Muscle of back (tissue), 11 donors: ENCODE data around the gene MBD5. TPM values are rescaled to one million over a fixed set of nuclear protein-coding genes. Genes with fewer than 3 reads are reported as not detected.

Source experiments
- DNase-seq, 3 donors: peaks; one replicate each; pipeline versions ENCODE4 v3.0.0 to v3.0.0-alpha.2; 2013
- polyA plus RNA-seq, 10 donors: library from polyadenylated mRNA; unstranded; fragments of 120-200 nt; gene quantifications; one replicate each; pipeline ENCODE4 v1.2.1, GENCODE V29; 2013; ENCODE audit not compliant: insufficient read length in 10 of 10

The MBD5 gene
- polyA plus RNA-seq, 10 donors: 16.4 to 27.5 (median 22.4) TPM

- no peak for DNase-seq
Measured at GRCh38 chr2:148545390-148546256, 524.7 kb downstream of the MBD5 start.

DNA sequence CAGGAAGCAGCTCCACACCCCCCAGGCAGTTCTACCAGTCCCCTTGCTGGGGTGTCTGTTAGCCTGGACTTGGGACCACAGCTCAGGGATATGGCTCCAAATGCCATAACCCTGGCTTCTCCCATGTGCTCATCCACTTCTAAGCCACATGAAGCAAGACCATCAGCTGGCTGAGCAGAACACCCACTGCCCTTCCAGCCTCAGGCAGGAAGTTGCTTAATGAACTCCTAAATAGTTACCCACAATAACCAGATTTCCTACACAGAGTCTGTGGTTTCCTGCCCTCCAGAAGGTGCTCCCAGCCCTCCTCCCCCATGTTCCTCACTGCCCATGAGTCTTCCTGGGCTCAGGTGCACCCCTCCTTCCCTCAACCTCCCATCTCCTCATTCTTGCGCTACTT is 525.4 kb downstream of the MBD5 start:
- no peak for DNase-seq

GRCh38 chr2:148548716-148549400 is 528.0 kb downstream of the MBD5 start:
- DNase-seq: no peak

DNA sequence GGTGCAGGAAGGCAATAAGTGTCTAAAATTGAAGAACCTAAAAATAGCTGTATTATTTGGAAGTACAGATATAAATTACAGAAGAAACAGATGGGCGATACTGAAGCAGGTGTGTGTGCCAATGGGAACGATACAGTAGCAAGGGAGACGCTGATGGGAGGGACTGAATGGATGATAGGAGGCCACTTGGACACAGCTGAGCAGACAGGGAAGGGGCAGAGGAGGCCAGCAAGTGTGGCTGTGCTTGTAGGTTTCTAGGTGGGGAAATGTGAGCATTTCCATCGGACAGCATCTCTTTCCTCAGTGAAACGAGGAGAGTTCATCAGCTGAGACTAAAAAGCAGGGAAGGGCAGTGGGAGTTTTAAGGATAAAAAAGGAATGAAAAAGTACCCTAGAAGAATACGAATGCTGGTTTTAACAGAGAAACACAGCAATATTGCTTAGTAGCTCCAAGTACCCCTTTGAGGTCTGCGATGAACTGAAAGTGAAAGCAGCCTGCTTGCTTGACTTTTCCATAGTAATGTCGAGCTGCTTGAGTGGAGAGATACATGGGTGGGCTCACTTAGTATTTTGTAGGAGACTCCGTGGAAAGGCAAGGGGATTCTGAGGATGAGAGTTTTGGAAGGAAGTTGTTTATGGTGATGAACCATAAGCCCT is 531.9 kb downstream of the MBD5 start:
- peak in 1 of 3 donors; percentile 22 for DNase-seq

DNA sequence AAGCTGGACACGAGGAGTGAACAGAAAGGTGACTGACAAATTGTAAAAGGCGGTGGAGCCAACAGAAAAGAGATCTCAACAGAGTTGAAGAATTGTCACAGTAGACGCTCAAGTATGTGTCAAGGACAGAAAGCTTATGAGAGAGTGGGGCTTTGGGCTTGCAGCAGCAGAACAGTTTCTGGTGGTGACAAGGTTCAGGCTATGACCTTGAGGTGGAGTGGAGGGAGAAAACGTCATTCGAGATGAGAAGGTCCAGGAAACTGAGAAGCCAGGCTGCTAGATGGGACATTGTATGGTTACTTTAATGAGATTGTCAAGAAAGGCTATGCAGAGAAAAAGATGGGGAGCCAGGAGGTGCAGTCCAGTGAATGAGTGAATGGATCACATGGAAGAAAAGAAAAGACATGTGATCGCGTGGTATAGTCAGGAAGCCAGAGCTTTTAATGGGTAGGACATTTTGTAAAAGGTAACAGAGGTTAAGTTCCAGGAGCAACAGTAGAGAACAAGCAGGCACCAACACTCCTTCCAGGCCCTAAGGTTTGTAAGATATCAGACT is 532.5 kb downstream of the MBD5 start:
- no peak for DNase-seq

- no peak for DNase-seq
Measured at GRCh38 chr2:148554459-148555247, 533.8 kb downstream of the MBD5 start.

- no peak for DNase-seq
Measured at GRCh38 chr2:148555622-148556294, 534.9 kb downstream of the MBD5 start.

GRCh38 chr2:148557844-148558436 is 537.0 kb downstream of the MBD5 start:
- no peak for DNase-seq

- no peak for DNase-seq
Measured at GRCh38 chr2:148560496-148560895, 539.6 kb downstream of the MBD5 start.

- DNase-seq: no peak
Measured at GRCh38 chr2:148561389-148561788, 540.5 kb downstream of the MBD5 start.

GRCh38 chr2:148565272-148565894 is 544.5 kb downstream of the MBD5 start:
- DNase-seq: no peak

Other genes starting within 250 kb of the MBD5 start
- gene ACVR2A, start 176.1 kb upstream of the MBD5 start, polyA plus RNA-seq: 10 to 100 TPM; 13.0 to 34.3 (median 20.8) TPM
- gene ORC4, start 354 bp upstream of the MBD5 start, polyA plus RNA-seq: 10 to 100 TPM; 33.7 to 55.5 (median 45.2) TPM